ENCODE measurements around the gene NFIL3.

DNA sequence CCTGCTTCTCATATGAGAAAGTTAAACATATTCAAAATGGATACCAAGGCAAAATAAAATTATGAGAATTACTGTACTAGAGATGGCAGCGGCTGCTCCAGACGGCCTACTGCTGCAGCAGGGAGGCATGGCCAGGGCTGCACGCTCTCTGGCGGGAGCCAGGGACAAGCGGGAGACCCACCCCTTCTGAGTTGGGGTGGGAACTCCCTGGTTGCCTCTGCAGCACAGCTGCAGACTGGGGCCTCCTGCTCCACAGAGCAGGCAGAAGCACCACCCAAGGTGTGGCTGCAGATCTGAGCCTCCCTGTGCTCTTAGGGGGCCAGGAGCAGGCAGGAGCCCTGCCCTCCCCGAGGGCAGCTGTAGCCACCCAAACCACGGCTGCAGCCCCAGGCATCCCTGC, 59.6 kb downstream of the NFIL3 start:
- TF ChIP-seq, protein P1, sequence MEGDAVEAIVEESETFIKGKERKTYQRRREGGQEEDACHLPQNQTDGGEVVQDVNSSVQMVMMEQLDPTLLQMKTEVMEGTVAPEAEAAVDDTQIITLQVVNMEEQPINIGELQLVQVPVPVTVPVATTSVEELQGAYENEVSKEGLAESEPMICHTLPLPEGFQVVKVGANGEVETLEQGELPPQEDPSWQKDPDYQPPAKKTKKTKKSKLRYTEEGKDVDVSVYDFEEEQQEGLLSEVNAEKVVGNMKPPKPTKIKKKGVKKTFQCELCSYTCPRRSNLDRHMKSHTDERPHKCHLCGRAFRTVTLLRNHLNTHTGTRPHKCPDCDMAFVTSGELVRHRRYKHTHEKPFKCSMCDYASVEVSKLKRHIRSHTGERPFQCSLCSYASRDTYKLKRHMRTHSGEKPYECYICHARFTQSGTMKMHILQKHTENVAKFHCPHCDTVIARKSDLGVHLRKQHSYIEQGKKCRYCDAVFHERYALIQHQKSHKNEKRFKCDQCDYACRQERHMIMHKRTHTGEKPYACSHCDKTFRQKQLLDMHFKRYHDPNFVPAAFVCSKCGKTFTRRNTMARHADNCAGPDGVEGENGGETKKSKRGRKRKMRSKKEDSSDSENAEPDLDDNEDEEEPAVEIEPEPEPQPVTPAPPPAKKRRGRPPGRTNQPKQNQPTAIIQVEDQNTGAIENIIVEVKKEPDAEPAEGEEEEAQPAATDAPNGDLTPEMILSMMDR (IDR thresholded peaks at IDR 0.05), result no peak
- no peak for TF ChIP-seq POLR2AphosphoS5 (IDR thresholded peaks at IDR 0.05)

All from esophagus muscularis mucosa (tissue), 3 donors.